CD14-positive monocyte (primary cell): ENCODE measurements around the gene NPIPB6. TPM values are rescaled to one million over a fixed set of nuclear protein-coding genes. Genes with fewer than 3 reads are reported as not detected.
"Not testable (repeated sequence)": the region's sequence is repeated elsewhere in the genome, so short reads cannot be mapped to it uniquely, and the experiment has no call there.

Experiments used
- DNase-seq, 3 donors: peaks; one replicate each; pipeline ENCODE4 v3.0.0-alpha.2; 2011 to 2022
- H2AFZ ChIP-seq: 2 replicates; pipeline ENCODE4 v1.6.0; 2012; ENCODE audit warnings: mild to moderate bottlenecking, low read depth, low read length, inconsistent platforms; ENCODE audit not compliant: insufficient read depth, poor library complexity, severe bottlenecking
- H3K27ac ChIP-seq, 2 donors: 1 replicate in 1 of 2; 2 replicates in 1 of 2; pipeline ENCODE4 v1.5.1; 2012 to 2013; ENCODE audit warnings: low read length in 2 of 2, control low read depth in 1 of 2, inconsistent platforms in 1 of 2, low read depth in 1 of 2, mild to moderate bottlenecking in 1 of 2
- H3K27me3 ChIP-seq, 2 donors: one replicate each; pipeline versions ENCODE4 v1.6.0 to v1.6.1; 2011 to 2013; ENCODE audit warnings: low read length in 2 of 2; ENCODE audit not compliant: control insufficient read depth in 2 of 2, insufficient read depth in 2 of 2
- H3K36me3 ChIP-seq, 2 donors: replicated peaks in 1 of 2; 1 replicate in 1 of 2; 2 replicates in 1 of 2; pipeline versions ENCODE4 v1.5.1 to v1.6.1; 2012 to 2013; ENCODE audit warnings: low read length in 2 of 2, control low read depth in 1 of 2, inconsistent platforms in 1 of 2, mild to moderate bottlenecking in 1 of 2; ENCODE audit not compliant: insufficient read depth in 2 of 2, control insufficient read depth in 1 of 2
- H3K4me1 ChIP-seq, 2 donors: 1 replicate in 1 of 2; 2 replicates in 1 of 2; pipeline versions ENCODE4 v1.5.1 to v1.6.1; 2012 to 2013; ENCODE audit warnings: low read length in 2 of 2, control low read depth in 1 of 2, inconsistent platforms in 1 of 2, mild to moderate bottlenecking in 1 of 2, moderate library complexity in 1 of 2; ENCODE audit not compliant: insufficient read depth in 2 of 2, control insufficient read depth in 1 of 2
- H3K4me2 ChIP-seq: replicated peaks from 2 replicates; pipeline ENCODE3; 2012; ENCODE audit warnings: low read length, moderate library complexity, mild to moderate bottlenecking; ENCODE audit not compliant: poor library complexity, severe bottlenecking; ENCODE audit errors: extremely low read depth
- H3K4me3 ChIP-seq, 3 experiments: fragments of 200-600 bp in 1 of 3; sonication (generic) in 1 of 3; replicated peaks in 1 of 3; 1 replicate in 2 of 3; 2 replicates in 1 of 3; pipeline ENCODE4 v1.5.1; 2011 to 2013; ENCODE audit warnings: low read length in 3 of 3, mild to moderate bottlenecking in 3 of 3, control low read depth in 2 of 3, low read depth in 2 of 3, inconsistent platforms in 1 of 3, moderate library complexity in 1 of 3
- H3K79me2 ChIP-seq: 2 replicates; pipeline ENCODE4 v1.6.0; 2012; ENCODE audit warnings: mild to moderate bottlenecking, control low read depth, inconsistent platforms, low read length, moderate library complexity; ENCODE audit not compliant: insufficient read depth
- H3K9ac ChIP-seq: 2 replicates; pipeline ENCODE4 v1.6.0; 2017; ENCODE audit warnings: low read length, mild to moderate bottlenecking; ENCODE audit not compliant: insufficient read depth, poor library complexity, severe bottlenecking
- H3K9me3 ChIP-seq, 2 donors: replicated peaks in 1 of 2; 1 replicate in 1 of 2; 2 replicates in 1 of 2; pipeline versions ENCODE4 v1.5.1 to v1.6.1; 2012 to 2013; ENCODE audit warnings: low read length in 2 of 2, control low read depth in 1 of 2; ENCODE audit not compliant: control insufficient read depth in 1 of 2, insufficient read depth in 1 of 2
- H4K20me1 ChIP-seq: 2 replicates; pipeline ENCODE4 v1.6.0; 2012; ENCODE audit warnings: mild to moderate bottlenecking, low read length, control low read depth, moderate library complexity; ENCODE audit not compliant: insufficient read depth
- H3K27ac Mint-ChIP-seq, 7 donors: one replicate each; pipeline ENCODE4 v1.8.0; 2020; ENCODE audit warnings: mild to moderate bottlenecking in 7 of 7, mixed read lengths in 7 of 7, moderate library complexity in 6 of 7, inconsistent platforms in 2 of 7
- H3K27me3 Mint-ChIP-seq, 3 donors: one replicate each; pipeline ENCODE4 v1.8.0; 2021 to 2022; ENCODE audit warnings: low read depth in 3 of 3, mild to moderate bottlenecking in 3 of 3, mixed read lengths in 3 of 3, moderate library complexity in 3 of 3, inconsistent platforms in 1 of 3
- H3K36me3 Mint-ChIP-seq, 2 donors: one replicate each; pipeline ENCODE4 v1.8.0; 2020; ENCODE audit warnings: mixed read lengths in 2 of 2, inconsistent platforms in 1 of 2, mild to moderate bottlenecking in 1 of 2
- H3K4me1 Mint-ChIP-seq: one replicate; pipeline ENCODE4 v1.8.0; 2020; ENCODE audit warnings: mild to moderate bottlenecking, mixed read lengths
- H3K4me3 Mint-ChIP-seq, 2 donors: one replicate each; pipeline ENCODE4 v1.8.0; 2020; ENCODE audit warnings: mild to moderate bottlenecking in 2 of 2, mixed read lengths in 2 of 2, moderate library complexity in 1 of 2
- H3K9me3 Mint-ChIP-seq, 7 donors: one replicate each; pipeline ENCODE4 v1.8.0; 2020 to 2022; ENCODE audit warnings: mixed read lengths in 7 of 7, mild to moderate bottlenecking in 6 of 7, moderate library complexity in 6 of 7, inconsistent platforms in 2 of 7
- CTCF ChIP-seq: fragments of 200-600 bp; IDR thresholded peaks from one replicate; pipeline ENCODE4 v1.8.0; 2022; ENCODE audit warnings: antibody characterized with exemption, mild to moderate bottlenecking
- WGBS: methylation state at CpG from one replicate; pipeline ENCODE4 v1.1.5; 2013; ENCODE audit warnings: missing lambda C conversion rate; ENCODE audit not compliant: insufficient coverage; 5-methylcytosine and 5-hydroxymethylcytosine counted together
- intact Hi-C, 2 donors: fragments of 100-400 bp; cut with micrococcal nuclease; formaldehyde crosslinking; loops; one replicate each; pipeline versions ENCODE4 v1.15.0 to v1.15.1; 2023
- polyA plus RNA-seq, 3 donors: library from polyadenylated mRNA; depleted of rRNA in 1 of 3; unstranded in 2 of 3; stranded (reverse) in 1 of 3; fragments of 300-500 nt in 2 of 3; fragments of >200 nt in 1 of 3; fragmentation: Illumina TruSeq in 2 of 3; gene quantifications; 1 replicate in 2 of 3; 2 replicates in 1 of 3; pipeline ENCODE4 v1.2.3, GENCODE V29; 2012 to 2021

NPIPB6 gene
- polyA plus RNA-seq, 3 donors: 0.16 to 0.89 (median 0.17) TPM

- H4K20me1 ChIP-seq, H3K27me3 ChIP-seq, H3K36me3 Mint-ChIP-seq, H3K4me2 ChIP-seq, H3K9me3 ChIP-seq, H3K9ac ChIP-seq, H3K27me3 Mint-ChIP-seq, H3K4me1 Mint-ChIP-seq, DNase-seq, H3K4me3 ChIP-seq, H3K9me3 Mint-ChIP-seq, H3K36me3 ChIP-seq, H3K4me3 Mint-ChIP-seq, H3K27ac ChIP-seq, H3K79me2 ChIP-seq, H2AFZ ChIP-seq, intact Hi-C loops, H3K4me1 ChIP-seq: not testable (repeated sequence)
- WGBS: no CpG with 5 or more reads among the region's 9 CpGs
- peak overlapping the region in 1 of 7 donors; percentile 41 for H3K27ac Mint-ChIP-seq
Measured at GRCh38 chr16:28330232-28330631, 33.1 kb downstream of the NPIPB6 start.

- peak; percentile 30 to 51 (median 49) for DNase-seq
- peaks cover 0 to 5% (median 0%) of the 10 kb centered on the region in 3 donors for H3K27me3 Mint-ChIP-seq
- H3K4me3 ChIP-seq: no peak overlapping the region
- intact Hi-C loops: no loop called here
- H3K4me1 Mint-ChIP-seq: peaks cover 3% of the 10 kb centered on the region
- H3K4me1 ChIP-seq: no peaks in the 10 kb centered on the region
- no peaks in the 10 kb centered on the region for H4K20me1 ChIP-seq
- H3K4me3 Mint-ChIP-seq: no peak overlapping the region
- no peaks in the 10 kb centered on the region for H3K36me3 Mint-ChIP-seq
- no peaks in the 10 kb centered on the region for H3K27me3 ChIP-seq
- 41% methylated on average over 8 of the region's 12 CpGs for WGBS
- H3K4me2 ChIP-seq: no peak overlapping the region
- H3K27ac ChIP-seq: no peak overlapping the region
- no peak overlapping the region for H2AFZ ChIP-seq
- H3K36me3 ChIP-seq: no peaks in the 10 kb centered on the region
- no peaks in the 10 kb centered on the region for H3K9me3 Mint-ChIP-seq
- peak; percentile 90 for TF ChIP-seq CTCF
- peak overlapping the region in 2 of 7 donors; percentile 35 to 66 for H3K27ac Mint-ChIP-seq
- no peaks in the 10 kb centered on the region for H3K79me2 ChIP-seq
- no peak overlapping the region for H3K9ac ChIP-seq
- no peaks in the 10 kb centered on the region for H3K9me3 ChIP-seq
Measured at GRCh38 chr16:28326881-28327610, 36.3 kb downstream of the NPIPB6 start.
